HEK293 (cell line): Measurements from ENCODE around the gene ATP10A.

Experiments used
- CTCF ChIA-PET: fragments of 350-600 bp; formaldehyde crosslinking; extraction: SDS; loops from one replicate; lab custom pipeline; 2021; ENCODE audit warnings: antibody characterized with exemption; lab: Yijun Ruan, JAX
- POLR2A ChIA-PET: fragments of 300-600 bp; formaldehyde crosslinking; extraction: SDS; loops from one replicate; lab custom pipeline; 2020; ENCODE audit warnings: antibody characterized with exemption, inconsistent platforms; lab: Yijun Ruan, JAX
- H3K27ac ChIP-seq: fragments of 200-500 bp; sonication (Bioruptor generic); 2 replicates; pipeline ENCODE4 v1.5.1; 2014; ENCODE audit warnings: low read depth, low read length, control low read depth, inconsistent platforms; ENCODE audit errors: extremely low read depth
- H3K36me3 ChIP-seq, 2 experiments: fragments of 200-500 bp in 1 of 2; sonication (Bioruptor generic) in 1 of 2; 1 replicate in 1 of 2; 2 replicates in 1 of 2; pipeline ENCODE4 v1.5.1; 2014 to 2017; ENCODE audit warnings: inconsistent platforms in 2 of 2, low read length in 2 of 2; ENCODE audit not compliant: control insufficient read depth in 2 of 2, insufficient read depth in 1 of 2
- H3K4me1 ChIP-seq: fragments of 200-500 bp; sonication (Bioruptor generic); 2 replicates; pipeline ENCODE4 v1.5.1; 2014; ENCODE audit warnings: mild to moderate bottlenecking, low read length, inconsistent platforms; ENCODE audit not compliant: control insufficient read depth, insufficient read depth
- H3K4me3 ChIP-seq: 2 replicates; pipeline ENCODE4 v1.5.1; 2011; ENCODE audit warnings: low read depth, mild to moderate bottlenecking, control low read depth, low read length, moderate library complexity
- H3K9me3 ChIP-seq: fragments of 200-500 bp; sonication (Bioruptor generic); 2 replicates; pipeline ENCODE4 v1.5.1; 2014; ENCODE audit warnings: low read depth, low read length, inconsistent platforms; ENCODE audit not compliant: control insufficient read depth, insufficient read depth
- GLI2 ChIP-seq: fragments of 450-650 bp; formaldehyde crosslinking; IDR thresholded peaks from 2 replicates; pipeline ENCODE4; 2017; ENCODE audit warnings: missing biosample characterization, missing genetic modification characterization, low read depth, borderline replicate concordance
- MEIS1 ChIP-seq: sonication (generic); formaldehyde crosslinking; IDR thresholded peaks from 2 replicates; pipeline ENCODE4 v1.8.1; 2022; ENCODE audit warnings: missing genetic modification reagents, mild to moderate bottlenecking, borderline replicate concordance
- REPIN1 ChIP-seq: fragments of 450-650 bp; formaldehyde crosslinking; IDR thresholded peaks from 2 replicates; pipeline ENCODE4 v1.5.1; 2017; ENCODE audit warnings: missing biosample characterization, missing genetic modification characterization, low read depth
- ZNF48 ChIP-seq: fragments of 450-650 bp; formaldehyde crosslinking; IDR thresholded peaks from 2 replicates; pipeline ENCODE4 v1.5.1; 2016; ENCODE audit warnings: missing biosample characterization, missing genetic modification characterization
- ZNF501 ChIP-seq: fragments of 450-650 bp; formaldehyde crosslinking; IDR thresholded peaks from 2 replicates; pipeline ENCODE4 v1.5.1; 2016; ENCODE audit warnings: missing biosample characterization, missing genetic modification characterization
- ZNF521 ChIP-seq: fragments of 450-650 bp; formaldehyde crosslinking; IDR thresholded peaks from 2 replicates; pipeline ENCODE4 v1.5.1; 2017; ENCODE audit warnings: missing biosample characterization, mild to moderate bottlenecking, missing genetic modification characterization
- ZNF558 ChIP-seq: fragments of 450-650 bp; formaldehyde crosslinking; IDR thresholded peaks from 2 replicates; pipeline ENCODE4 v1.5.1; 2016; ENCODE audit warnings: missing biosample characterization, missing genetic modification characterization
- ZNF560 ChIP-seq: fragments of 450-650 bp; formaldehyde crosslinking; IDR thresholded peaks from 2 replicates; pipeline ENCODE4 v1.5.1; 2017; ENCODE audit warnings: missing biosample characterization, missing genetic modification characterization, borderline replicate concordance
- ZNF658 ChIP-seq: fragments of 450-650 bp; formaldehyde crosslinking; IDR thresholded peaks from 2 replicates; pipeline ENCODE4; 2016; ENCODE audit warnings: missing biosample characterization, missing genetic modification characterization
- ZNF768 ChIP-seq: fragments of 450-650 bp; formaldehyde crosslinking; IDR thresholded peaks from 2 replicates; pipeline ENCODE4 v1.5.1; 2018; ENCODE audit warnings: missing biosample characterization, mild to moderate bottlenecking, missing genetic modification characterization
- ZNF785 ChIP-seq: fragments of 450-650 bp; formaldehyde crosslinking; IDR thresholded peaks from 2 replicates; pipeline ENCODE4 v1.5.1; 2016; ENCODE audit warnings: missing biosample characterization, missing genetic modification characterization
- ZNF792 ChIP-seq: fragments of 450-650 bp; formaldehyde crosslinking; IDR thresholded peaks from 2 replicates; pipeline ENCODE4 v1.5.1; 2016; ENCODE audit warnings: missing biosample characterization, missing genetic modification characterization
- ZSCAN18 ChIP-seq: fragments of 450-650 bp; formaldehyde crosslinking; IDR thresholded peaks from 2 replicates; pipeline ENCODE4 v1.5.1; 2016; ENCODE audit warnings: missing biosample characterization, missing genetic modification characterization
- TF ChIP-seq, protein P1 (sequence below): fragments of 450-650 bp; formaldehyde crosslinking; IDR thresholded peaks from 2 replicates; pipeline ENCODE4 v1.5.1; 2016; ENCODE audit warnings: missing biosample characterization, missing genetic modification characterization, borderline replicate concordance
- TF ChIP-seq, protein P2 (sequence below): fragments of 450-650 bp; formaldehyde crosslinking; IDR thresholded peaks from 2 replicates; pipeline ENCODE4 v1.5.1; 2016; ENCODE audit warnings: missing biosample characterization, missing genetic modification characterization
- TF ChIP-seq, protein P3 (sequence below): fragments of 450-650 bp; formaldehyde crosslinking; IDR thresholded peaks from 2 replicates; pipeline ENCODE4 v1.5.1; 2016; ENCODE audit warnings: missing biosample characterization, missing genetic modification characterization

ATP10A gene

GRCh38 chr15:25894371-25894902 lies 31.3 kb upstream of the ATP10A start:
- H3K9me3 ChIP-seq, result no peaks in the 10 kb centered on the region
- H3K4me1 ChIP-seq, result no peaks in the 10 kb centered on the region
- H3K27ac ChIP-seq, result no peak overlapping the region
- ChIA-PET POLR2A (no interaction called here), CTCF (interaction anchor here (0.6 kb wide), 1 partner anchor 267 kb away, joined by 5 read pairs; no protein-coding TSS in a partner anchor)
- TF ChIP-seq ZNF658 (tag by site-specific recombination) (no peak), ZSCAN18 (no peak), ZNF521 (no peak), ZNF48 (tag by site-specific recombination) (no peak), ZNF501 (tag by site-specific recombination) (no peak), MEIS1 (no peak), GLI2 (tag by site-specific recombination) (no peak), ZNF785 (no peak)
- TF ChIP-seq, protein P1, sequence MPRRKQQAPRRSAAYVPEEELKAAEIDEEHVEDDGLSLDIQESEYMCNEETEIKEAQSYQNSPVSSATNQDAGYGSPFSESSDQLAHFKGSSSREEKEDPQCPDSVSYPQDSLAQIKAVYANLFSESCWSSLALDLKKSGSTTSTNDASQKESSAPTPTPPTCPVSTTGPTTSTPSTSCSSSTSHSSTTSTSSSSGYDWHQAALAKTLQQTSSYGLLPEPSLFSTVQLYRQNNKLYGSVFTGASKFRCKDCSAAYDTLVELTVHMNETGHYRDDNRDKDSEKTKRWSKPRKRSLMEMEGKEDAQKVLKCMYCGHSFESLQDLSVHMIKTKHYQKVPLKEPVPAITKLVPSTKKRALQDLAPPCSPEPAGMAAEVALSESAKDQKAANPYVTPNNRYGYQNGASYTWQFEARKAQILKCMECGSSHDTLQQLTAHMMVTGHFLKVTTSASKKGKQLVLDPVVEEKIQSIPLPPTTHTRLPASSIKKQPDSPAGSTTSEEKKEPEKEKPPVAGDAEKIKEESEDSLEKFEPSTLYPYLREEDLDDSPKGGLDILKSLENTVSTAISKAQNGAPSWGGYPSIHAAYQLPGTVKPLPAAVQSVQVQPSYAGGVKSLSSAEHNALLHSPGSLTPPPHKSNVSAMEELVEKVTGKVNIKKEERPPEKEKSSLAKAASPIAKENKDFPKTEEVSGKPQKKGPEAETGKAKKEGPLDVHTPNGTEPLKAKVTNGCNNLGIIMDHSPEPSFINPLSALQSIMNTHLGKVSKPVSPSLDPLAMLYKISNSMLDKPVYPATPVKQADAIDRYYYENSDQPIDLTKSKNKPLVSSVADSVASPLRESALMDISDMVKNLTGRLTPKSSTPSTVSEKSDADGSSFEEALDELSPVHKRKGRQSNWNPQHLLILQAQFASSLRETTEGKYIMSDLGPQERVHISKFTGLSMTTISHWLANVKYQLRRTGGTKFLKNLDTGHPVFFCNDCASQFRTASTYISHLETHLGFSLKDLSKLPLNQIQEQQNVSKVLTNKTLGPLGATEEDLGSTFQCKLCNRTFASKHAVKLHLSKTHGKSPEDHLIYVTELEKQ (tag by site-specific recombination), result no peak
- TF ChIP-seq, protein P2, sequence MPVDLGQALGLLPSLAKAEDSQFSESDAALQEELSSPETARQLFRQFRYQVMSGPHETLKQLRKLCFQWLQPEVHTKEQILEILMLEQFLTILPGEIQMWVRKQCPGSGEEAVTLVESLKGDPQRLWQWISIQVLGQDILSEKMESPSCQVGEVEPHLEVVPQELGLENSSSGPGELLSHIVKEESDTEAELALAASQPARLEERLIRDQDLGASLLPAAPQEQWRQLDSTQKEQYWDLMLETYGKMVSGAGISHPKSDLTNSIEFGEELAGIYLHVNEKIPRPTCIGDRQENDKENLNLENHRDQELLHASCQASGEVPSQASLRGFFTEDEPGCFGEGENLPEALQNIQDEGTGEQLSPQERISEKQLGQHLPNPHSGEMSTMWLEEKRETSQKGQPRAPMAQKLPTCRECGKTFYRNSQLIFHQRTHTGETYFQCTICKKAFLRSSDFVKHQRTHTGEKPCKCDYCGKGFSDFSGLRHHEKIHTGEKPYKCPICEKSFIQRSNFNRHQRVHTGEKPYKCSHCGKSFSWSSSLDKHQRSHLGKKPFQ (tag by site-specific recombination), result no peak
- TF ChIP-seq, protein P3, sequence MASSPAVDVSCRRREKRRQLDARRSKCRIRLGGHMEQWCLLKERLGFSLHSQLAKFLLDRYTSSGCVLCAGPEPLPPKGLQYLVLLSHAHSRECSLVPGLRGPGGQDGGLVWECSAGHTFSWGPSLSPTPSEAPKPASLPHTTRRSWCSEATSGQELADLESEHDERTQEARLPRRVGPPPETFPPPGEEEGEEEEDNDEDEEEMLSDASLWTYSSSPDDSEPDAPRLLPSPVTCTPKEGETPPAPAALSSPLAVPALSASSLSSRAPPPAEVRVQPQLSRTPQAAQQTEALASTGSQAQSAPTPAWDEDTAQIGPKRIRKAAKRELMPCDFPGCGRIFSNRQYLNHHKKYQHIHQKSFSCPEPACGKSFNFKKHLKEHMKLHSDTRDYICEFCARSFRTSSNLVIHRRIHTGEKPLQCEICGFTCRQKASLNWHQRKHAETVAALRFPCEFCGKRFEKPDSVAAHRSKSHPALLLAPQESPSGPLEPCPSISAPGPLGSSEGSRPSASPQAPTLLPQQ (tag by site-specific recombination), result no peak
- no peaks in the 10 kb centered on the region for H3K36me3 ChIP-seq
- no peak overlapping the region for H3K4me3 ChIP-seq

DNA sequence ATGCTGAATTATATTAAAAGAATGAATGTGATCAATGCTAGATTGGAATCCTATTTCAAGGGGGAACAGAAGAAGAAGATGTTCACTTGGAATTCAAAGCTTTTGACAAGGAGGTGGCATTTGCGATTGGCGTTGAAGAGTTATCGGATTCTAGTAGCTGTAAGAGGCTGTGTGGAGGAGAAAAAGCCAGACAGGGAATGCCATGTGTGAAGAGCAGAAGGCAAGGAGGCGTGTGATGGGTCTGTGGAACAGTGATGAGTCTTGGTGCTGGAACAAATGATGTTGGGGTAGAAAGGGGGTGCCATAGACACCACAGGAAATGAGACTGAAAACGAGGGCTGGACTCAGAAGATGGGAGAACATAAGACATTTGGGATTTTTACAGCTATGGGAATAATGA lies 30.5 kb upstream of the ATP10A start:
- no peaks in the 10 kb centered on the region for H3K36me3 ChIP-seq
- H3K27ac ChIP-seq, result no peak overlapping the region
- no peaks in the 10 kb centered on the region for H3K4me1 ChIP-seq
- no peak overlapping the region for H3K4me3 ChIP-seq
- CTCF ChIA-PET, result no interaction called here
- POLR2A ChIA-PET, result no interaction called here
- TF ChIP-seq ZNF768 (tag by site-specific recombination) (no peak), ZNF558 (tag by site-specific recombination) (no peak), REPIN1 (no peak), ZNF792 (tag by site-specific recombination) (no peak), ZNF560 (no peak)
- no peaks in the 10 kb centered on the region for H3K9me3 ChIP-seq
